ENCODE measurements around the gene KCNA3. TPM values are rescaled to one million over a fixed set of nuclear protein-coding genes. Genes with fewer than 3 reads are reported as not detected.

The KCNA3 gene
- total RNA-seq, 2 donors from 2014 or later, result 0.20 to 0.27 TPM

GRCh38 chr1:110638556-110638955, 36.2 kb downstream of the KCNA3 start:
- Mint-ChIP-seq H3K4me1 (no peaks in the 10 kb centered on the region), H3K36me3 (ENCODE audit: low read depth) (no peaks in the 10 kb centered on the region), H3K9me3 (no peaks in the 10 kb centered on the region), H3K27ac (no peak overlapping the region), H3K27me3 (ENCODE audit: insufficient read depth) (peaks cover 13% of the 10 kb centered on the region), H3K4me3 (no peak overlapping the region)
- Histone ChIP-seq H3K27me3 (ENCODE audit: control insufficient read depth, insufficient read depth, low read length, poor library complexity, severe bottlenecking) (peaks cover 7% of the 10 kb centered on the region), H3K9ac (ENCODE audit: extremely low read depth, low read length, poor library complexity, severe bottlenecking) (no peak overlapping the region), H3K27ac (ENCODE audit: low read depth, low read length) (no peak overlapping the region), H3K9me3 (ENCODE audit: control insufficient read depth, low read length) (no peaks in the 10 kb centered on the region), H3K4me1 (ENCODE audit: control insufficient read depth, insufficient read depth, low read length) (no peaks in the 10 kb centered on the region), H3K36me3 (ENCODE audit: control insufficient read depth, insufficient read depth, low read length) (no peaks in the 10 kb centered on the region), H3K4me3 (ENCODE audit: low read length) (no peak overlapping the region)
- DNase-seq, result no peak
- WGBS, 2 experiments (ENCODE audit: insufficient coverage in 1 of 2, insufficient read length in 1 of 2), result 92% methylated on average over 3 to 6 of the region's 6 CpGs
- TF ChIP-seq CTCF (conservative IDR thresholded peaks at IDR 0.05), result no peak

GRCh38 chr1:110638058-110638457, 36.7 kb downstream of the KCNA3 start:
- Mint-ChIP-seq H3K27ac (no peak overlapping the region), H3K4me1 (no peaks in the 10 kb centered on the region)

DNA sequence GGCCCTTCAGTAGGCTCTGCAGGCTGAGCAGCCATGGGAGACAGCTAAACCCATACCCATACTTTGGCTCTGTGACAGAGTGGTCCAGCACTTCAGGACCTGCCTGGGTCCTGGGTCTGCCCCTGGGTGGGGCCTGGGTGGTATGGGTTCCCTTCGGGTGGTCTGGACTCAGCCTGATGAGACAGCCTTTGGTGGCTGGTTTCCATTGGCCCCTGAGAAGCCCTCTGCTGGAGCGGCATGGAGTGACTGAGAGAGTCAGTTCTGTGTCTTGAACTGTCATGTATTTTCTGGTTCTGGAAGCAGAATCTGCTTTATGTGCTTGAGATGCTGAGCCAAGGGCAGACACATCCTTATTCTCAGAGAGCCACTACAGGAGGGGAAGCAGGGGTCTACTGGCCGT, 37.3 kb downstream of the KCNA3 start:
- no peak overlapping the region for H3K4me3 Mint-ChIP-seq
- peak; percentile 61 for DNase-seq
- no peaks in the 10 kb centered on the region for H3K9me3 Mint-ChIP-seq
- H3K36me3 Mint-ChIP-seq (ENCODE audit: low read depth), result no peaks in the 10 kb centered on the region
- H3K27me3 Mint-ChIP-seq (ENCODE audit: insufficient read depth), result peaks cover 17% of the 10 kb centered on the region
- H3K27ac Mint-ChIP-seq, result no peak overlapping the region
- no peaks in the 10 kb centered on the region for H3K4me1 ChIP-seq (ENCODE audit: control insufficient read depth, insufficient read depth, low read length)
- H3K27me3 ChIP-seq (ENCODE audit: control insufficient read depth, insufficient read depth, low read length, poor library complexity, severe bottlenecking), result peaks cover 7% of the 10 kb centered on the region
- TF ChIP-seq CTCF (conservative IDR thresholded peaks at IDR 0.05), result no peak
- no peaks in the 10 kb centered on the region for H3K9me3 ChIP-seq (ENCODE audit: control insufficient read depth, low read length)
- no peak overlapping the region for H3K27ac ChIP-seq (ENCODE audit: low read depth, low read length)
- 67 to 83% methylated on average over 2 to 3 of the region's 3 CpGs for WGBS, 2 experiments (ENCODE audit: insufficient coverage in 1 of 2, insufficient read length in 1 of 2)
- no peaks in the 10 kb centered on the region for H3K36me3 ChIP-seq (ENCODE audit: control insufficient read depth, insufficient read depth, low read length)
- no peaks in the 10 kb centered on the region for H3K4me1 Mint-ChIP-seq
- no peak overlapping the region for H3K9ac ChIP-seq (ENCODE audit: extremely low read depth, low read length, poor library complexity, severe bottlenecking)
- no peak overlapping the region for H3K4me3 ChIP-seq (ENCODE audit: low read length)

More at GRCh38 chr1:110638058-110638457, 36.7 kb downstream of the KCNA3 start:
- Histone ChIP-seq H3K9me3 (ENCODE audit: control insufficient read depth, low read length) (no peaks in the 10 kb centered on the region), H3K36me3 (ENCODE audit: control insufficient read depth, insufficient read depth, low read length) (no peaks in the 10 kb centered on the region), H3K27me3 (ENCODE audit: control insufficient read depth, insufficient read depth, low read length, poor library complexity, severe bottlenecking) (peaks cover 7% of the 10 kb centered on the region), H3K9ac (ENCODE audit: extremely low read depth, low read length, poor library complexity, severe bottlenecking) (no peak overlapping the region), H3K4me1 (ENCODE audit: control insufficient read depth, insufficient read depth, low read length) (no peaks in the 10 kb centered on the region), H3K27ac (ENCODE audit: low read depth, low read length) (no peak overlapping the region), H3K4me3 (ENCODE audit: low read length) (no peak overlapping the region)
- H3K4me3 Mint-ChIP-seq, result no peak overlapping the region
- WGBS, 2 experiments (ENCODE audit: insufficient coverage in 1 of 2, insufficient read length in 1 of 2), result 82% methylated on average over 2 of the region's 2 CpGs; no CpG with 5 or more reads in 1 of the 2 experiments
- H3K36me3 Mint-ChIP-seq (ENCODE audit: low read depth), result no peaks in the 10 kb centered on the region
- peak; percentile 56 for DNase-seq
- H3K9me3 Mint-ChIP-seq, result no peaks in the 10 kb centered on the region
- peaks cover 17% of the 10 kb centered on the region for H3K27me3 Mint-ChIP-seq (ENCODE audit: insufficient read depth)
- peak; percentile 23 for TF ChIP-seq CTCF (conservative IDR thresholded peaks at IDR 0.05)
